ENCODE results near the gene MSH5.

Gene MSH5

DNA sequence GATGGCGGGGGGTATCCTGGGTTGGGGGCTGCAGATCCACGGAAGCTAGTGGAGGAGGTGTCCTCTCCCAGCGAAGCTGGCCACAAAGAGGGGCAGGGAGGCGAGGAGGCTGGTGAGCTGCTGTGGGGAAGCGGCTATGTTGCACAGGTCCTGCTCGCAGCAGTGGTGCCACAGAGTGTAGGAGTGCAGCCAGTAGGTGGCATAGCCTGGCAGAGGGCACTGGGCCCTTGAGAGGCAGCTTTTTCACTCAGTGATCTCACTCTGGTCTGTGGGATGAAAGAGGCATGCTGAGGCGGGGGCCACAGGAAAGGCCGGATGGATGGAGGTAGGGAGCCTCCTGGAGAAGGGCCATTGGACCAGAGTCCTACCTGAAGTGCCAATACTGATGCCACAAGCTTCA, 27.5 kb upstream of the MSH5 start:
- no peak for DNase-seq (ENCODE audit: low read depth, low spot score)
- H3K4me3 ChIP-seq (ENCODE audit: low read depth, low read length): no peak overlapping the region
- in situ Hi-C loops (cut with HindIII; ENCODE audit: low sequenced_read_pairs): no loop called here
- TF ChIP-seq, protein P1, sequence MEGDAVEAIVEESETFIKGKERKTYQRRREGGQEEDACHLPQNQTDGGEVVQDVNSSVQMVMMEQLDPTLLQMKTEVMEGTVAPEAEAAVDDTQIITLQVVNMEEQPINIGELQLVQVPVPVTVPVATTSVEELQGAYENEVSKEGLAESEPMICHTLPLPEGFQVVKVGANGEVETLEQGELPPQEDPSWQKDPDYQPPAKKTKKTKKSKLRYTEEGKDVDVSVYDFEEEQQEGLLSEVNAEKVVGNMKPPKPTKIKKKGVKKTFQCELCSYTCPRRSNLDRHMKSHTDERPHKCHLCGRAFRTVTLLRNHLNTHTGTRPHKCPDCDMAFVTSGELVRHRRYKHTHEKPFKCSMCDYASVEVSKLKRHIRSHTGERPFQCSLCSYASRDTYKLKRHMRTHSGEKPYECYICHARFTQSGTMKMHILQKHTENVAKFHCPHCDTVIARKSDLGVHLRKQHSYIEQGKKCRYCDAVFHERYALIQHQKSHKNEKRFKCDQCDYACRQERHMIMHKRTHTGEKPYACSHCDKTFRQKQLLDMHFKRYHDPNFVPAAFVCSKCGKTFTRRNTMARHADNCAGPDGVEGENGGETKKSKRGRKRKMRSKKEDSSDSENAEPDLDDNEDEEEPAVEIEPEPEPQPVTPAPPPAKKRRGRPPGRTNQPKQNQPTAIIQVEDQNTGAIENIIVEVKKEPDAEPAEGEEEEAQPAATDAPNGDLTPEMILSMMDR (IDR thresholded peaks at IDR 0.05; ENCODE audit: low read depth, low read length): no peak

DNA sequence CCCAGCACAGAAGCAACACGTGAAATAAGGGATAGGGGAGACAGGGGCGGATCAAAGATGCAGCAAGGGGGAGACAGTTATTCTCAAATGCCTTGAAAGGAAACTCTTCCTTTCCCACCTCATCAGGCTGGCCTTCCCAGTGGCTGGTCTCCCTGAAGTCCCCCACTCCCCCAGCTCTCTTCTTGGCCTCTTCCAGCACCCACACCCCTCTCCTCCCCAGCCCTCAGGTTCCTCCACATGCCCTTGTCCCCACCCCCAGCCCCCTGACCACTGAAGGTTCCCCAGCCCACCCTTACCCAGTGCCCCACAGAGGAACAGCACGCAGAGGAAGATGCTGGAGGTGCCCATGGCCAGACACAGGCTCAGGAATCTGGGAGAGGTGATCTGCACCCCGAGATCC, 26.3 kb upstream of the MSH5 start:
- TF ChIP-seq, protein P1 (IDR thresholded peaks at IDR 0.05; ENCODE audit: low read depth, low read length): no peak
- in situ Hi-C loops (cut with HindIII; ENCODE audit: low sequenced_read_pairs): no loop called here
- no peak overlapping the region for H3K4me3 ChIP-seq (ENCODE audit: low read depth, low read length)
- no peak for DNase-seq (ENCODE audit: low read depth, low spot score)

DNA sequence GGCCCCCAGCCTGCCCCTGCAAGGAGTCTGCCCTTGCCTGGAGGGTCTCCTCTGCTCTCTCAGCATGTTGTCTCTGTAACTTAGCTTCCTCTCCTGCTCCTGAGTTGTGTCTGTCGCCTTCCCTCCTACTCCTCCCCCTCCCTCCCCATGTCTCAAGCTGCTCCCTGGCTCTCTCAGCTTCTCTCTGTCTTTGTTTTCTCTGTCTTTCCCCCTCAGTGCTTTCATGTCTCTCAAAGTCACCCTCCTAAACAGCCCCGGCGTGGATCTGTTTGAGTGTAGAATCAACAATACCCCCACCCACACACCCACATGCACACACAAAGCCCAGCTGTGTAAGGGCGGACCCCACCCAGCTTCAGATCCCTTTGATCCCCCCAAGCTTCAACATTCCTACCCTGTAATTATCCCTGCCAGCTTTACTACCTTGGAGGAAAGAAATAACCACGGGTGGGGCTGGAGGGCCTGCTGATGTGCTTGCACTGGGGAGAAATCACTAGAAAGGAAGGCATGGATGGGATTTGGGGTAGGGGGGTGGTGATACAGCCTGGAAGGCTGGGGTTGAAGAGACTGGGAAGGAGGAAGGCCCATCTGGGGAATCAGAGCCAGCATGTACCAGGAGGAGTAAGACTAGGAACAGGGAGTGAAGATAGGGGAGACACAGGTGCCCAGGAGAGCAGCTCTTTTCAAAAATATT, 25.7 kb upstream of the MSH5 start:
- in situ Hi-C loops (cut with HindIII; ENCODE audit: low sequenced_read_pairs): no loop called here
- DNase-seq (ENCODE audit: low read depth, low spot score): no peak
- TF ChIP-seq, protein P1 (IDR thresholded peaks at IDR 0.05; ENCODE audit: low read depth, low read length): no peak
- no peak overlapping the region for H3K4me3 ChIP-seq (ENCODE audit: low read depth, low read length)

DNA sequence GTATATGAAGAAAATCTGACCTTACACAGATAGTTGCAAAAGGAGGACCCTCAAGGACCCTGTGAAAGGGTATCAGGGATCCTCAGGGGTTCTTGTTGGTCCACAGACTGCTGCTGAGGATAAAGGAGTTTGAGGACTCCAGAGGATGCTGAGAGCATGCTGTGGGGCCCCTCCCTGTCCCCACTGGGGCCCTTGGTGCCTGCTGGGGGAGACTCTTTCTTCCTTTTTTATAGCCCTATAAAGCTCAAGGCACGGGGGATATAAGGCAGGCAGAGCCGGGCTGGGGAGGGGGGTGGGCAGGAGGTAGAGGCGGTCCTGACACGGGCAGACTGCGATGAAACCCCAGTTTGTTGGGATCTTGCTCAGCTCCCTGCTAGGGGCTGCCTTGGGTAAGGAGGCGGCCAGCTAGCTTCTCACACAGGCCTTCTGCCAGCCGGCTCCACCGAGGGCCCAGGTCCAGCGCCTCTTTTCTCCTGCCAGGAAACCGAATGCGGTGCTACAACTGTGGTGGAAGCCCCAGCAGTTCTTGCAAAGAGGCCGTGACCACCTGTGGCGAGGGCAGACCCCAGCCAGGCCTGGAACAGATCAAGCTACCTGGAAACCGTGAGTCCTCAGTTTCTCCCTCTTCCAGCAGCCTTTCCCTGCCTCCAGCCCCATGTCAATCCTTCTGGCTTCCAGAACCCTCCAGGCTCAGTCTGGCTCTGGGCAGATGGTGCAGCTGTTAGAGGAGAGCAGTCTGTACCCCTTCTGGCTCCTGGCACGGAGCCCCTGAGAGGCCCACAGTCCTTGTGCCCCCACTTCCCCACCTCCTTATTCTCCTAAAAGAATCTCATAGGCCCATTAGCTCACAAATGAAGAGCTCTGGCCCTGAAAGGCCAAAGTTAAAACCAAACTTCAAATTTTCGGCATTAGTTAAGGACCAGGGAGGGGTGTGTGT, 24.5 kb upstream of the MSH5 start, which contains the start of gene LY6G6D:
Gene LY6G6D (plus strand): TSS at position 327 of the 937 bp plus-strand sequence. CDS start 8 bp downstream, at position 335.
- in situ Hi-C loops (cut with HindIII; ENCODE audit: low sequenced_read_pairs): no loop called here
- no peak within 1 kb of the TSS for H3K4me3 ChIP-seq (ENCODE audit: low read depth, low read length)
- TF ChIP-seq, protein P1 (IDR thresholded peaks at IDR 0.05; ENCODE audit: low read depth, low read length): no peak
- no peak for DNase-seq (ENCODE audit: low read depth, low spot score)

DNA sequence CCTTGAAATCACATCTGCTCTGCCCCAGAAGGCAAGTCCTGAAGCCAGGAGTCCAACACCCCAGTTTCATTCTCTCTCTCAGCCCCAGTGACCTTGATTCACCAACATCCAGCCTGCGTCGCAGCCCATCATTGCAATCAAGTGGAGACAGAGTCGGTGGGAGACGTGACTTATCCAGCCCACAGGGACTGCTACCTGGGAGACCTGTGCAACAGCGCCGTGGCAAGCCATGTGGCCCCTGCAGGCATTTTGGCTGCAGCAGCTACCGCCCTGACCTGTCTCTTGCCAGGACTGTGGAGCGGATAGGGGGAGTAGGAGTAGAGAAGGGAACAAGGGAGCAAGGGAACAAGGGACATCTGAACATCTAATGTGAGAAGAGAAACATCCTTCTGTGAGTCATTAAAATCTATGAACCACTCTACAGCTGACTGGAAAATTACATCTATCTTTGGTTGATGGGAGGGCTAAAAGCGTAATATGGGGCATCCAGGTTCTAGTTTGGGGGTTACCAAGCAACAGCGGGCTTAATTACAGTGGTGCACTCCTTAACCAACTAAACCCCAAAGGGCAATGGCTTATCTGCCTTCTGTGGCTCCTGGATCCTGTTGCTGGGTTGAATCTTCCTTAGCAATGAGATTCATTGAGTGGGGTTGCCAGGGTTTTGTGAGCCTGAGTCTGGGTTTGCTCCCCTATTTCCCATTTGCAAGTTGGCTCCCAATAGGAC, 22.1 kb upstream of the MSH5 start:
- TF ChIP-seq, protein P1 (IDR thresholded peaks at IDR 0.05; ENCODE audit: low read depth, low read length): no peak
- in situ Hi-C loops (cut with HindIII; ENCODE audit: low sequenced_read_pairs): no loop called here
- DNase-seq (ENCODE audit: low read depth, low spot score): no peak
- no peak overlapping the region for H3K4me3 ChIP-seq (ENCODE audit: low read depth, low read length)

DNA sequence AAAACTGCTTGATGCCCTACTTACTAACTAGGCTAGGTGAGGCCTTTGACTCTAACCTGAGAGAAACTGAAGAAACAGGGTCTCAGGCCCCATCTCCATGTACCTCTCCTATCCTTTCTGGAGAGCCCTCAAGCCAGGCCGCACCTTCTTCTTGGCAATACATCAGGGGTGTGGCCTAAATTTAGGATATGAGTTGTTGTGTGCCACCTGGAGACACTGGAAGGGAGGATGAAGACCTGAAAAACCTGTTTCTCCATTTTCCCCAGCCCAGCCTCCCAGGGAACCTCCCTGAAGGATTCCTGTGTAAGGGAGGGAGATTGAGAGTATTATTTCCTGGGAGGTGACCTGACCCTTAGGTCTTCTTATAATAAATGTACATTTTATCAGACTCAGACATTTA, 21.5 kb upstream of the MSH5 start:
- TF ChIP-seq, protein P1 (IDR thresholded peaks at IDR 0.05; ENCODE audit: low read depth, low read length): no peak
- in situ Hi-C loops (cut with HindIII; ENCODE audit: low sequenced_read_pairs): no loop called here
- no peak for DNase-seq (ENCODE audit: low read depth, low spot score)
- no peak overlapping the region for H3K4me3 ChIP-seq (ENCODE audit: low read depth, low read length)

All from astrocyte of the spinal cord (primary cell).